ENCODE data around the gene ZNF511.

ZNF511 gene

GRCh38 chr10:133315847-133316246, 7.1 kb downstream of the ZNF511 start:
- TF ChIP-seq CTCF (IDR thresholded peaks at IDR 0.05; ENCODE audit: low read length) = no peak
- TF ChIP-seq EZH2 (IDR thresholded peaks at IDR 0.05; ENCODE audit: borderline replicate concordance, low read length) = no peak
- H3K36me3 ChIP-seq (ENCODE audit: insufficient read depth, low read length) = peaks cover 20% of the 10 kb centered on the region
- no peaks in the 10 kb centered on the region for H3F3A ChIP-seq (ENCODE audit: insufficient read depth, low read length)
- H3K79me2 ChIP-seq (ENCODE audit: insufficient read depth, low read length) = no peaks in the 10 kb centered on the region
- peaks cover 20% of the 10 kb centered on the region for H3K4me1 ChIP-seq (ENCODE audit: insufficient read depth, low read length, severe bottlenecking)
- no peak overlapping the region for H2AFZ ChIP-seq (ENCODE audit: low read length)
- no peaks in the 10 kb centered on the region for H3K9me3 ChIP-seq (ENCODE audit: low read length)
- H3K9me2 ChIP-seq (ENCODE audit: low read depth, low read length) = no peaks in the 10 kb centered on the region
- H3K4me2 ChIP-seq (ENCODE audit: low read length) = no peak overlapping the region
- H4K20me1 ChIP-seq (ENCODE audit: insufficient read depth, low read length) = no peaks in the 10 kb centered on the region
- no peak overlapping the region for H3K4me3 ChIP-seq (ENCODE audit: low read depth, low read length, poor library complexity, severe bottlenecking)
- no peak overlapping the region for H3K27ac ChIP-seq (ENCODE audit: low read depth, low read length, poor library complexity, severe bottlenecking)
- H3K27me3 ChIP-seq (ENCODE audit: insufficient read depth, low read length) = no peaks in the 10 kb centered on the region
- no peak overlapping the region for H3K9ac ChIP-seq (ENCODE audit: low read length)

GRCh38 chr10:133316266-133316665, 7.6 kb downstream of the ZNF511 start:
- H3K36me3 ChIP-seq (ENCODE audit: insufficient read depth, low read length) = peaks cover 16% of the 10 kb centered on the region; the same call in 1 of the 2 replicates
- peaks cover 20% of the 10 kb centered on the region for H3K4me1 ChIP-seq (ENCODE audit: insufficient read depth, low read length, severe bottlenecking)
- no peaks in the 10 kb centered on the region for H3K9me3 ChIP-seq (ENCODE audit: low read length)
- TF ChIP-seq CTCF (IDR thresholded peaks at IDR 0.05; ENCODE audit: low read length) (no peak), EZH2 (IDR thresholded peaks at IDR 0.05; ENCODE audit: borderline replicate concordance, low read length) (no peak)
- H4K20me1 ChIP-seq (ENCODE audit: insufficient read depth, low read length) = no peaks in the 10 kb centered on the region
- H3K27me3 ChIP-seq (ENCODE audit: insufficient read depth, low read length) = no peaks in the 10 kb centered on the region
- H3K79me2 ChIP-seq (ENCODE audit: insufficient read depth, low read length) = no peaks in the 10 kb centered on the region
- no peak overlapping the region for H3K9ac ChIP-seq (ENCODE audit: low read length)
- no peak overlapping the region for H2AFZ ChIP-seq (ENCODE audit: low read length)
- no peak overlapping the region for H3K4me3 ChIP-seq (ENCODE audit: low read depth, low read length, poor library complexity, severe bottlenecking)
- H3K9me2 ChIP-seq (ENCODE audit: low read depth, low read length) = no peaks in the 10 kb centered on the region
- no peaks in the 10 kb centered on the region for H3F3A ChIP-seq (ENCODE audit: insufficient read depth, low read length)
- H3K4me2 ChIP-seq (ENCODE audit: low read length) = no peak overlapping the region
- no peak overlapping the region for H3K27ac ChIP-seq (ENCODE audit: low read depth, low read length, poor library complexity, severe bottlenecking)

- peaks cover 20% of the 10 kb centered on the region for H3K4me1 ChIP-seq (ENCODE audit: insufficient read depth, low read length, severe bottlenecking)
- no peak overlapping the region for H3K4me3 ChIP-seq (ENCODE audit: low read depth, low read length, poor library complexity, severe bottlenecking)
- H4K20me1 ChIP-seq (ENCODE audit: insufficient read depth, low read length) = no peaks in the 10 kb centered on the region
- peaks cover 13% of the 10 kb centered on the region; the same call in 1 of the 2 replicates for H3K36me3 ChIP-seq (ENCODE audit: insufficient read depth, low read length)
- H3K4me2 ChIP-seq (ENCODE audit: low read length) = no peak overlapping the region
- no peaks in the 10 kb centered on the region for H3F3A ChIP-seq (ENCODE audit: insufficient read depth, low read length)
- no peaks in the 10 kb centered on the region for H3K9me2 ChIP-seq (ENCODE audit: low read depth, low read length)
- TF ChIP-seq EZH2 (IDR thresholded peaks at IDR 0.05; ENCODE audit: borderline replicate concordance, low read length) = no peak
- no peak for TF ChIP-seq CTCF (IDR thresholded peaks at IDR 0.05; ENCODE audit: low read length)
- H3K9ac ChIP-seq (ENCODE audit: low read length) = no peak overlapping the region
- H3K79me2 ChIP-seq (ENCODE audit: insufficient read depth, low read length) = no peaks in the 10 kb centered on the region
- H3K9me3 ChIP-seq (ENCODE audit: low read length) = no peaks in the 10 kb centered on the region
- H2AFZ ChIP-seq (ENCODE audit: low read length) = no peak overlapping the region
- H3K27me3 ChIP-seq (ENCODE audit: insufficient read depth, low read length) = no peaks in the 10 kb centered on the region
- no peak overlapping the region for H3K27ac ChIP-seq (ENCODE audit: low read depth, low read length, poor library complexity, severe bottlenecking)
These were observed 8.0 kb downstream of the ZNF511 start for GRCh38 chr10:133316732-133317131.

Data from OCI-LY1 (cell line).